Lung microvascular endothelial cell (primary cell): ENCODE measurements around the gene LIN54. TPM values are rescaled to one million over a fixed set of nuclear protein-coding genes. Genes with fewer than 3 reads are reported as not detected.
"Not testable (repeated sequence)": the region's sequence is repeated elsewhere in the genome, so short reads cannot be mapped to it uniquely, and the experiment has no call there.

Experiments used
- DNase-seq, 2 donors: peaks; one replicate each; pipeline versions ENCODE4 v3.0.0 to v3.0.0-alpha.2; 2010; ENCODE audit warnings: low read depth in 2 of 2
- total RNA-seq: library from RNA; depleted of rRNA; stranded (reverse); fragments of >200 nt; gene quantifications from 2 replicates; pipeline ENCODE4 v1.2.1, GENCODE V29; 2014

Gene LIN54
- 6.3 and 7.5 TPM in 2 replicates for total RNA-seq

- peak; percentile 82 for DNase-seq
These were observed at the start of gene LIN54 for GRCh38 chr4:83010522-83011318. TSS of gene LIN54 (minus strand) at chr4:83010823. CDS start at chr4:82984844, 25,979 bp downstream.

GRCh38 chr4:83054928-83055327, 44.3 kb upstream of the LIN54 start:
- DNase-seq, result peak; percentile 33 to 66

- DNase-seq, result not testable (repeated sequence)
These were observed 38.2 kb upstream of the LIN54 start for GRCh38 chr4:83048781-83049180.

DNA sequence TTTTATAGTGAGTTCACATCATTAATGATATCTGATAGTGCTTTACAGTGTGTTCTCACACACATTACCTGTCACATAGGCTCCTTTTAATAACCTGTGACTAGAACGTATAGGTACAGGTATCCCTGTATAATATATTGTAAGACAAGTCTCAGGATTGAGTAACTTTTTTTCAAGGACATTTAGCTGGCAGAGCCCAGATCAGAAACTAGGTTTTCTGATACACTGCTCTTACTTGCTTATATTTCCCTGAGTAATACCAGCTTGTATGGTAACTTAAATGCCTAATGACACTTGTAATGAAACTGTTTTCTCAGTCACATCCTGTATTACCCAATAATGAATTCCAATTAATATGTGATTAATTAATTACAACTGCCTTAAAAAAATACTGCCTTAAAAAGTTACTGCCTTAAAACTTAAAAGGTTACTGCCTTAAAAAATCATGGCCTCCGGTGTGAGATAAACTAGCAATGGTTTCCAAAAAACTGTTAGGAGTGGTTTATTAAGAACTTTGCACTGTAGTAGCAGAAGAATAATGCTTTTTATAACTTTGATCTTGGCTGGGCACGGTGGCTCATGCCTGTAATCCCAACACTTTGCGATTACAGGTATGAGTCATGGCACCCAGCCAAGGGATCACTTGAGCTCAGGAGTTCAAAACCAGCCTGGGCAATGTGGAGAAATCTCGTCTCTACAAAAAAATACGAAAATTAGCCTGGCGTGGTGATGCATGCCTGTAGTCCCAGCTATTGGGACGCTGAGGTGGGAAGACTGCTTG, 36.3 kb upstream of the LIN54 start:
- DNase-seq, result no peak

- DNase-seq, result no peak
These were observed 33.3 kb upstream of the LIN54 start for GRCh38 chr4:83043801-83044407.

DNA sequence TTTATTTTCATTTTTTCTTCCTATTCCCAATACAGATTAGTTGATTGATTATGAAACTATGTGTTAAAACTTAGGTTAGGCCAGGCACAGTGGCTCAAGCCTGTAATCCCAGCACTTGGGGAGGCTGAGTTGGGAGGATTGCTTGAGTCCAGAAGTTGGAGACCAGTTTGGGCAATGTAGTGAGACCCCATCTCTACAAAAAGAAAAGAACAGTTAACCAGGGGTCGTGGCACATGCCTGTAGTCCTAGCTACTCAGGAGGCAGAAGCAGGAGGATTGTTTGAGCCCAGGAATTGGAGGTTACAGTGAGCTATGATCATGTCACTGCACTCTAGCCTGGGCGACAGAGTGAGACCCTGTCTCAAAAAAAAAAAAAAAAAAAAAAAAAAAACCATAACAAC, 32.5 kb upstream of the LIN54 start:
- not testable (repeated sequence) for DNase-seq

- DNase-seq, result no peak
These were observed 29.6 kb upstream of the LIN54 start for GRCh38 chr4:83040269-83040668.

- no peak for DNase-seq
These were observed 26.5 kb upstream of the LIN54 start for GRCh38 chr4:83036991-83037665.

- peak; percentile 100 for DNase-seq
These were observed 24.2 kb upstream of the LIN54 start, which contains the start of gene COPS4 for GRCh38 chr4:83034630-83035494. TSS of gene COPS4 (plus strand) at chr4:83035183. CDS start at chr4:83035225, 42 bp downstream.

- DNase-seq, result no peak
These were observed 19.1 kb upstream of the LIN54 start for GRCh38 chr4:83029688-83030087.

- no peak for DNase-seq
These were observed 18.4 kb upstream of the LIN54 start for GRCh38 chr4:83028976-83029375.

DNA sequence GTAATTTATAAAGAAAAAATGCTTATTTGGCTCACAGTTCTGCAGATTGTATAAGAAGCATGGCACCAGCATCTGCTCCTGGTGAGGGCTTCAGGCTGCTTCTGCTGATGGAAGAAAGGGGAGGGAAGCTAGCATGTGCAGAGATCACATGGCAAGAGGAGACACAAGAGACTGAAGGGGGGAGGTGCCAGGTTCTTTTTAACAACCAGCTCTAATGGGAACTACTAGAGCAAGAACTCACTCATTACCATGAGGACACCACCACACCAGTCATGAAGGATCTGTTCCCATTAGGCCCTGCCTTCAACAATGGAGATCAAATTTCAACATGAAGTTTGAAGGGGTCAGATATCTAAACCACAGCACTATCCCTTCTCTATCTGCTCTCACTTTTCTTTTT, 14.9 kb upstream of the LIN54 start:
- no peak for DNase-seq

GRCh38 chr4:83024233-83024632, 13.6 kb upstream of the LIN54 start:
- no peak for DNase-seq

GRCh38 chr4:83023599-83023998, 13.0 kb upstream of the LIN54 start:
- DNase-seq, result not testable (repeated sequence)

- peak in 1 of 2 donors; percentile 50 for DNase-seq
These were observed 12.3 kb upstream of the LIN54 start for GRCh38 chr4:83022724-83023450.

DNA sequence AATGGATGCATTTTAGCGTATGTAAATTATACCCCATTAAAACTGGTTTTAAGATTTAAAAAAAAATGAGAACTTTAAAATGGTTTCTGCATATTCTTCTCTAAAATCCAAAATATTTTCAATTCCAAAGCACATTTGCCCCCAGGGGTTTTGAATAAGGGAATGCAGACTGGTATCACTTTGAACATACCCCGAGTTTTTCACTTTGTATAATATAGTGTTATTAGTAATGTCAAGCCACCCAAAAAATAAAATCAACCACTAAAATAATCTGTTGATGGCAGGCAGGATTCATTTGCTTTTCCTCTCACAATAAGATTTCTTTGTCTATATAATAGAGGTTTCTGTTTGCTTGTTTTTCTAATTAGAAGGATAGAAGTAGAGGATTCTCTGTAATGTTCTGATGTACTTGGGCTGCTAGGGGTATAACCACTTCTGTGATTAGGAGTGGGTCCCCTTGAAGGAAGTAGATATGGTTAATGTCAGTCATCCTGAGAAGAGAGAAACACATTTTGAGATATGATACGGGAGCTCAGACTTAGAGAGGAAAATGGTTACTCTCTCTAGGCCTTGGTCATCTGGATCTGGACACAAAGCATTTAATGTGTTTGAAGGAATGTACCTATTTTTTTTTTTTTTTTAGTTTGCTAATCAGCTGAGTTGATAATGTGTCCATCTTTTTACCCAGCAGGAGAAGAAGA, 9.3 kb upstream of the LIN54 start:
- no peak for DNase-seq

DNA sequence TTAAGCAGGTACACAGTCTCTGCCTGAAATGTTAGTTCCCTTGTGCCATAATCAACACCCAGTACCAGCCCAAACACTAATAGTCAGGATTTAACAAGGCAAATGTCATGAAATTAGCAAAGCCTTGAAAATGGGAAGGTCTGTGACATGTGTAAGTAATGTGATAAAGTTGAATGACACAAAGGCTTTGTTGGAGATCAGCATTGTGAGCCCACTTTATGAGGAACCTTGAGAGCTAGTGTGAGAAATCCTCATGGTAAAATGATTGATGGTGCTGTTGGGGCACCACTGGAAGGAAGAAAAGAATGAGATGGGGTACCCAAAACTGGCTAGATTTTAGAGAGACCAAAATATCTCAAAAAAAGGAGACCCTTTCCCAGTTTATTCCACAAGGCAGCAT, 3.3 kb upstream of the LIN54 start:
- DNase-seq, result no peak

DNA sequence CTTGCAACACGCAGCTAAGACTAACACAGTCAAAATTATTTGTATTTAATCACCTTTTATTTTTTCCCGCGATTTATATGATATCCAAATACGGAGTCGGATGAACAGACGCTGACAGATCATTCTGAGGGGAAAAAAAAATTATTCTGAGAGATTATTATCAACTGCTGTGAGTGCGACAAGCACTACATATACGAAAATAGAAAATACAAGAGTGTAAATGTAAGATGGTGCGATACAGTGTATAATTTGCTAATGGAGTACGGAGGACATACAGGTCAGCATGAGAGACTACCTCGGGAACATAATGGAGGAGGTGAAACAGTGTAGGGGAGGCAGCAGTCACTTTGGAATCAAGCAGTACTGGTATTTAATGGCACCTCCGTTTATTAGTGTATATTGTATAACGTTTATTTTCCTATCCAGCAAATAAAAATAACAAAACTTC, 2.8 kb upstream of the LIN54 start:
- no peak for DNase-seq
